Mesothelial cell of epicardium (in vitro differentiated cells): ENCODE measurements around the gene ANKZF1. TPM values are rescaled to one million over a fixed set of nuclear protein-coding genes. Genes with fewer than 3 reads are reported as not detected.

Experiments
- DNase-seq, 2 experiments: peaks; one replicate each; pipeline ENCODE4 v3.0.0; 2021; ENCODE audit warnings: low spot score in 2 of 2; ENCODE audit not compliant: unreplicated experiment in 2 of 2
- H3K27ac Mint-ChIP-seq: 2 replicates; pipeline ENCODE4 v1.8.0; 2021; ENCODE audit warnings: mixed read lengths
- H3K27me3 Mint-ChIP-seq: 2 replicates; pipeline ENCODE4 v1.8.0; 2021; ENCODE audit warnings: low read depth, mixed read lengths
- H3K36me3 Mint-ChIP-seq: 2 replicates; pipeline ENCODE4 v1.8.0; 2021; ENCODE audit warnings: mixed read lengths
- H3K4me1 Mint-ChIP-seq: 2 replicates; pipeline ENCODE4 v1.8.0; 2021; ENCODE audit warnings: mixed read lengths
- H3K4me3 Mint-ChIP-seq: 2 replicates; pipeline ENCODE4 v1.8.0; 2021; ENCODE audit warnings: mild to moderate bottlenecking, moderate library complexity, mixed read lengths
- H3K9me3 Mint-ChIP-seq: 2 replicates; pipeline ENCODE4 v1.8.0; 2021; ENCODE audit warnings: mixed read lengths
- total RNA-seq: library from RNA; stranded (reverse); gene quantifications from 3 replicates; pipeline ENCODE4 v1.2.1, GENCODE V29; 2021
- TF ChIP-seq, protein P1 (sequence below): fragments of 200-600 bp; sonication (generic); IDR thresholded peaks from one replicate; pipeline ENCODE4 v1.5.0; 2021; ENCODE audit warnings: antibody characterized with exemption; ENCODE audit not compliant: unreplicated experiment

The ANKZF1 gene
- total RNA-seq, 1 donor from 2014 or later, result 65.3 TPM

DNA sequence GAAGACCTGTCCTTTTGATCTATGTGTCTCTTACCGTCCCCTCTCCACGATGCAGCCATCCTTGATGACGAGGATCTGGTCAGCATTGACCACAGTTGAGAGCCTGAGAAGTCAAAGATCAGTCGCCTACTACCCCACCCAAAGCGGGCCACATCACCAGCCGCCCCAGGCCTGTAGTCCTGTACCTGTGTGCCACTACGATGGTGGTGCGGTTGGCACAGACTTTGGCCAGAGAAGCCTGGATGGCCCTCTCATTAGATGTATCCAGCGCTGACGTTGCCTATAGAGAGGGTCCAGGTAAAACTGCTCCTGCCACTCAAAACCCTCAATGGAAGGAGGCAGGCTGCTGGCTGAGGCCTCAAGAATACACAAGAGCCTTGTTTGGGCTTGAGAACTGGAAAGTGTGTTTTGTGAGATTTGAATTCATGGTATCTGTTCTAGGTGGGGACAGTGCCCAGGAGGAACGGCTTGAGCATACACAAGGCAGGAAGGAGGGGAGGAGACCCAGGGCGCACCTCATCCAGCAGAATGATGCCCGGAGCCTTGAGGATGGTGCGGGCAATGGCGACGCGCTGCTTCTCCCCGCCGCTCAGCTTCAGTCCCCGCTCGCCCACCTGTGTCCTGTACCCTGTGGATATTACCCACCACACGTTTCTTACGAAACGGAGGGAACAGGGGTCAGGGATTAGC lies 19.3 kb upstream of the ANKZF1 start:
- no peak for DNase-seq
- H3K36me3 Mint-ChIP-seq, result peaks cover 16% of the 10 kb centered on the region
- H3K9me3 Mint-ChIP-seq, result no peaks in the 10 kb centered on the region
- H3K27ac Mint-ChIP-seq, result no peak overlapping the region
- TF ChIP-seq, protein P1, sequence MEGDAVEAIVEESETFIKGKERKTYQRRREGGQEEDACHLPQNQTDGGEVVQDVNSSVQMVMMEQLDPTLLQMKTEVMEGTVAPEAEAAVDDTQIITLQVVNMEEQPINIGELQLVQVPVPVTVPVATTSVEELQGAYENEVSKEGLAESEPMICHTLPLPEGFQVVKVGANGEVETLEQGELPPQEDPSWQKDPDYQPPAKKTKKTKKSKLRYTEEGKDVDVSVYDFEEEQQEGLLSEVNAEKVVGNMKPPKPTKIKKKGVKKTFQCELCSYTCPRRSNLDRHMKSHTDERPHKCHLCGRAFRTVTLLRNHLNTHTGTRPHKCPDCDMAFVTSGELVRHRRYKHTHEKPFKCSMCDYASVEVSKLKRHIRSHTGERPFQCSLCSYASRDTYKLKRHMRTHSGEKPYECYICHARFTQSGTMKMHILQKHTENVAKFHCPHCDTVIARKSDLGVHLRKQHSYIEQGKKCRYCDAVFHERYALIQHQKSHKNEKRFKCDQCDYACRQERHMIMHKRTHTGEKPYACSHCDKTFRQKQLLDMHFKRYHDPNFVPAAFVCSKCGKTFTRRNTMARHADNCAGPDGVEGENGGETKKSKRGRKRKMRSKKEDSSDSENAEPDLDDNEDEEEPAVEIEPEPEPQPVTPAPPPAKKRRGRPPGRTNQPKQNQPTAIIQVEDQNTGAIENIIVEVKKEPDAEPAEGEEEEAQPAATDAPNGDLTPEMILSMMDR, result no peak
- no peaks in the 10 kb centered on the region for H3K27me3 Mint-ChIP-seq
- H3K4me3 Mint-ChIP-seq, result no peak overlapping the region
- peaks cover 18% of the 10 kb centered on the region for H3K4me1 Mint-ChIP-seq

- no peak overlapping the region for H3K4me3 Mint-ChIP-seq
- H3K27ac Mint-ChIP-seq, result no peak overlapping the region
- H3K9me3 Mint-ChIP-seq, result no peaks in the 10 kb centered on the region
- peaks cover 18% of the 10 kb centered on the region for H3K4me1 Mint-ChIP-seq
- no peaks in the 10 kb centered on the region for H3K27me3 Mint-ChIP-seq
- peaks cover 16% of the 10 kb centered on the region for H3K36me3 Mint-ChIP-seq
- DNase-seq, result no peak
- TF ChIP-seq, protein P1, result no peak
Measured at GRCh38 chr2:219210886-219211362, 18.7 kb upstream of the ANKZF1 start.

- H3K27me3 Mint-ChIP-seq, result no peaks in the 10 kb centered on the region
- no peaks in the 10 kb centered on the region for H3K9me3 Mint-ChIP-seq
- H3K36me3 Mint-ChIP-seq, result peaks cover 16% of the 10 kb centered on the region
- TF ChIP-seq, protein P1, result no peak
- DNase-seq, result no peak
- no peak overlapping the region for H3K27ac Mint-ChIP-seq
- H3K4me3 Mint-ChIP-seq, result no peak overlapping the region
- peaks cover 16% of the 10 kb centered on the region for H3K4me1 Mint-ChIP-seq
Measured at GRCh38 chr2:219213026-219213415, 16.6 kb upstream of the ANKZF1 start.

DNA sequence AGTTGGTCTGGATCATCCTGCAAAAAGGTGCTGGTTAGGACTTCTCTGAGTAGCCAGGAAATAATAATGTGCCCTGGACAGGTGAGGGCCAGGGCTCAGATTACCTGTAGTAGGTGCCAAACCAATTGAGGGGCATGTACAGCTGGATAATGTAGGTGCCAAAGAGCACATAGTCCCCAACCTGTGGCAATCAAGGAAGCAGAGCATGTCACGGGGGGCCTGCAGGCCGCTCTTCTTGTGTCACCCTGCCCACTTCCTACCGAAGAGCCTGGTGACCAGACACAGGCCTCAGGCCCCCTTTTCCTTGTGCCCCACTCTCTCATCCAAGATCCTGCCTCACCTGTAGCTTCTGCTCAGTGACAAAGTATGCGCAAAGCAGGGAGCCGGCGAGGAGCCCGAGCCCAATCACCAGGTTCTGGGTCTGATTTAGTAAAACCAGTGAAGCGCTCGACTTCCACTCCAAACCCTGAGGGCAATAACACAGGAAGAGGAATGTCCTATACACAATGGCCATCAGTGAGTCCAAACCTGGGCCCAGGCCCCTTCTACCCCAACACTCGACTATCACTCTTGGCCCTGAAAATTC lies 16.0 kb upstream of the ANKZF1 start:
- DNase-seq, result no peak
- TF ChIP-seq, protein P1, result no peak
- no peak overlapping the region for H3K27ac Mint-ChIP-seq
- peaks cover 16% of the 10 kb centered on the region for H3K36me3 Mint-ChIP-seq
- peaks cover 13% of the 10 kb centered on the region for H3K4me1 Mint-ChIP-seq
- H3K4me3 Mint-ChIP-seq, result no peak overlapping the region
- H3K9me3 Mint-ChIP-seq, result no peaks in the 10 kb centered on the region
- no peaks in the 10 kb centered on the region for H3K27me3 Mint-ChIP-seq

GRCh38 chr2:219214141-219214540 lies 15.5 kb upstream of the ANKZF1 start:
- Mint-ChIP-seq H3K4me3 (no peak overlapping the region), H3K36me3 (peaks cover 16% of the 10 kb centered on the region), H3K27ac (no peak overlapping the region), H3K27me3 (no peaks in the 10 kb centered on the region), H3K9me3 (no peaks in the 10 kb centered on the region), H3K4me1 (peaks cover 17% of the 10 kb centered on the region)
- no peak for DNase-seq
- TF ChIP-seq, protein P1, result no peak
